Thoracic aorta (tissue), 2 donors: ENCODE measurements around the gene RAET1G. TPM values are rescaled to one million over a fixed set of nuclear protein-coding genes. Genes with fewer than 3 reads are reported as not detected.
"Not testable (repeated sequence)": the region's sequence is repeated elsewhere in the genome, so short reads cannot be mapped to it uniquely, and the experiment has no call there.

Source experiments
- ATAC-seq: fragments of 150-250 bp; one replicate; pipeline ENCODE4 v1.8.0; 2017; ENCODE audit warnings: low read depth; ENCODE audit not compliant: insufficient number of reproducible peaks, low FRiP score
- DNase-seq: peaks from one replicate; pipeline ENCODE4 v3.0.0-alpha.2; 2020; ENCODE audit warnings: low spot score
- H3K27ac ChIP-seq, 2 donors: fragments of 200-600 bp; sonication (generic); 1 replicate in 1 of 2; 2 replicates in 1 of 2; pipeline ENCODE4 v1.5.1; 2016; ENCODE audit warnings: mild to moderate bottlenecking in 2 of 2, moderate library complexity in 2 of 2
- H3K27me3 ChIP-seq: fragments of 200-600 bp; sonication (generic); replicated peaks from 2 replicates; pipeline ENCODE4 v1.6.0; 2016; ENCODE audit warnings: mild to moderate bottlenecking; ENCODE audit not compliant: insufficient read depth
- H3K36me3 ChIP-seq: fragments of 200-600 bp; sonication (generic); one replicate; pipeline ENCODE4 v1.5.1; 2016
- H3K4me1 ChIP-seq, 2 donors: fragments of 200-600 bp; sonication (generic); 1 replicate in 1 of 2; 2 replicates in 1 of 2; pipeline versions ENCODE4 v1.5.1 to v1.6.0; 2016; ENCODE audit warnings: low read depth in 2 of 2, mild to moderate bottlenecking in 1 of 2; ENCODE audit not compliant: control insufficient read depth in 1 of 2
- H3K4me3 ChIP-seq: fragments of 200-600 bp; sonication (generic); 2 replicates; pipeline ENCODE4 v1.5.1; 2016; ENCODE audit warnings: mild to moderate bottlenecking
- H3K9me3 ChIP-seq: fragments of 200-600 bp; sonication (generic); 2 replicates; pipeline ENCODE4 v1.5.1; 2016
- CTCF ChIP-seq: fragments of 200-600 bp; sonication (generic); IDR thresholded peaks from one replicate; pipeline ENCODE4 v1.5.1; 2019; ENCODE audit warnings: antibody characterized with exemption
- total RNA-seq, 2 donors: library from RNA; depleted of rRNA; stranded (reverse); fragments of >200 nt; gene quantifications; one replicate each; pipeline versions ENCODE4 v1.1.0 to v1.2.3, GENCODE V29; 2016

The RAET1G gene
- total RNA-seq, 2 donors from 2014 or later = not detected

- DNase-seq = no peak
- Histone ChIP-seq H3K27me3 (no peaks in the 10 kb centered on the region), H3K36me3 (no peaks in the 10 kb centered on the region), H3K27ac (no peak overlapping the region), H3K4me3 (no peak overlapping the region), H3K9me3 (no peaks in the 10 kb centered on the region), H3K4me1 (no peaks in the 10 kb centered on the region)
- ATAC-seq = no peak
- TF ChIP-seq CTCF = no peak
These were observed 13.0 kb downstream of the RAET1G start for GRCh38 chr6:149909701-149910470.

- H3K9me3 ChIP-seq, H3K36me3 ChIP-seq, H3K27me3 ChIP-seq, H3K27ac ChIP-seq, ATAC-seq, DNase-seq, H3K4me1 ChIP-seq, H3K4me3 ChIP-seq: not testable (repeated sequence)
These were observed 14.4 kb downstream of the RAET1G start for GRCh38 chr6:149908480-149908879.

- Histone ChIP-seq H3K4me3 (no peak overlapping the region), H3K36me3 (no peaks in the 10 kb centered on the region), H3K4me1 (no peaks in the 10 kb centered on the region), H3K27ac (no peak overlapping the region), H3K27me3 (no peaks in the 10 kb centered on the region), H3K9me3 (no peaks in the 10 kb centered on the region)
- ATAC-seq (no peak), DNase-seq (no peak)
- TF ChIP-seq CTCF = no peak
These were observed 15.6 kb downstream of the RAET1G start for GRCh38 chr6:149907317-149907716.

- DNase-seq (no peak), ATAC-seq (no peak)
- Histone ChIP-seq H3K36me3 (no peaks in the 10 kb centered on the region), H3K4me3 (no peak overlapping the region), H3K27me3 (no peaks in the 10 kb centered on the region), H3K9me3 (no peaks in the 10 kb centered on the region), H3K4me1 (no peaks in the 10 kb centered on the region), H3K27ac (no peak overlapping the region)
- TF ChIP-seq CTCF = no peak
These were observed 16.5 kb downstream of the RAET1G start for GRCh38 chr6:149906405-149906804.

- H3K4me3 ChIP-seq = no peak overlapping the region
- no peak overlapping the region for H3K27ac ChIP-seq
- H3K4me1 ChIP-seq = no peaks in the 10 kb centered on the region
- no peak for TF ChIP-seq CTCF
- ATAC-seq (no peak), DNase-seq (no peak)
- no peaks in the 10 kb centered on the region for H3K36me3 ChIP-seq
- no peaks in the 10 kb centered on the region for H3K9me3 ChIP-seq
- H3K27me3 ChIP-seq = no peaks in the 10 kb centered on the region
These were observed 17.0 kb downstream of the RAET1G start for GRCh38 chr6:149905911-149906371.
